NOMO-1 (cell line): ENCODE measurements around the gene SH3RF3.

ENCODE experiments used
- DNase-seq, 2 experiments: peaks; one replicate each; lab custom pipeline; 2025; ENCODE audit not compliant: unreplicated experiment in 2 of 2; lab: John Stamatoyannopoulos, UW

The SH3RF3 gene

GRCh38 chr2:109258376-109258775 lies 129.4 kb downstream of the SH3RF3 start:
- DNase-seq, result no peak

GRCh38 chr2:109258905-109259540 lies 130.0 kb downstream of the SH3RF3 start:
- no peak for DNase-seq

- no peak for DNase-seq
Observed at GRCh38 chr2:109259671-109260070, 130.7 kb downstream of the SH3RF3 start.

- no peak for DNase-seq
Observed at GRCh38 chr2:109260116-109260855, 131.3 kb downstream of the SH3RF3 start.

- DNase-seq, result no peak
Observed at GRCh38 chr2:109260886-109261700, 132.1 kb downstream of the SH3RF3 start.

- no peak for DNase-seq
Observed at GRCh38 chr2:109261906-109262631, 133.1 kb downstream of the SH3RF3 start.

- no peak for DNase-seq
Observed at GRCh38 chr2:109264595-109265328, 135.8 kb downstream of the SH3RF3 start.

GRCh38 chr2:109265369-109265768 lies 136.4 kb downstream of the SH3RF3 start:
- no peak for DNase-seq

GRCh38 chr2:109265953-109266352 lies 136.9 kb downstream of the SH3RF3 start:
- no peak for DNase-seq

- no peak for DNase-seq
Observed at GRCh38 chr2:109266496-109266895, 137.5 kb downstream of the SH3RF3 start.

GRCh38 chr2:109266998-109267854 lies 138.2 kb downstream of the SH3RF3 start:
- no peak for DNase-seq

- DNase-seq, result no peak
Observed at GRCh38 chr2:109268916-109269315, 139.9 kb downstream of the SH3RF3 start.

GRCh38 chr2:109269706-109270504 lies 140.9 kb downstream of the SH3RF3 start:
- no peak for DNase-seq

- DNase-seq, result no peak
Observed at GRCh38 chr2:109270505-109271312, 141.7 kb downstream of the SH3RF3 start.

GRCh38 chr2:109271920-109272319 lies 142.9 kb downstream of the SH3RF3 start:
- no peak for DNase-seq

- DNase-seq, result no peak
Observed at GRCh38 chr2:109272461-109272860, 143.5 kb downstream of the SH3RF3 start.

GRCh38 chr2:109275120-109276012 lies 146.4 kb downstream of the SH3RF3 start:
- DNase-seq, result peak; percentile 43 to 55
